T1000 (cell line): ENCODE results near the gene NDUFB10.

Experiments
- DNase-seq: peaks from one replicate; lab custom pipeline; 2025; ENCODE audit warnings: mixed read lengths; lab: John Stamatoyannopoulos, UW

NDUFB10 gene

DNA sequence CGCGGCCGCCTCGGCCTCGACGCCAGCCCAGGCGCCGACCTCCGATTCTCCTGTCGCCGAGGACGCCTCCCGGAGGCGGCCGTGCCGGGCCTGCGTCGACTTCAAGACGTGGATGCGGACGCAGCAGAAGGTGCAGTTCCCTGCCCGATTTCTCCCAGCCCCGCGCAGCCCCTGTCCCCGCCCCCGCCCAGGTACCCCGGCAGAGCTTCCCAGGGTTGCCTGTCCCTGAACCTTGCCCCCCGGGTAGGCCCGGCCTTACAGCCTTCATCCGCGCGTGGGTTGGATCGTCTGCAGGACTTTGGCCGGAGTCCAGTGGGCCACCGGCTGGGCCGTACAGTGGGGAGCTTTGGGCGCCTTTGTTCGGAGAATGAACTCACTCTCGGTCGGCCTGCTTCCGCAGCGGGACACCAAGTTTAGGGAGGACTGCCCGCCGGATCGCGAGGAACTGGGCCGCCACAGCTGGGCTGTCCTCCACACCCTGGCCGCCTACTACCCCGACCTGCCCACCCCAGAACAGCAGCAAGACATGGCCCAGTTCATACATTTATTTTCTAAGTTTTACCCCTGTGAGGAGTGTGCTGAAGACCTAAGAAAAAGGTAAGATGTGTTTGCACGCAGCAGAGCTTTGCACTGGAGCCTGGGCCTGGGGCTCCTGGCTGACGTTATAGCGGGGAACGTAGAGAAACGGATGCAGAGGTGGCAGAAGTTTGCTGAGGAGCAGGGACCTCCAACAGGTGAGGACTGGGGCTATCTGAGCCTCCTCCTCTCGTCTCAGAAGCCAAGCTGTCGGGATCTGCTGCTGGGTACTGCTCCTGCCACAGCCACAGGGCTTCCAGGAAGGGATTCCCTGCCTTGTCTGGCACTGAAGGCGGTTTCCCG lies 25.2 kb downstream of the NDUFB10 start:
- no peak for DNase-seq

DNA sequence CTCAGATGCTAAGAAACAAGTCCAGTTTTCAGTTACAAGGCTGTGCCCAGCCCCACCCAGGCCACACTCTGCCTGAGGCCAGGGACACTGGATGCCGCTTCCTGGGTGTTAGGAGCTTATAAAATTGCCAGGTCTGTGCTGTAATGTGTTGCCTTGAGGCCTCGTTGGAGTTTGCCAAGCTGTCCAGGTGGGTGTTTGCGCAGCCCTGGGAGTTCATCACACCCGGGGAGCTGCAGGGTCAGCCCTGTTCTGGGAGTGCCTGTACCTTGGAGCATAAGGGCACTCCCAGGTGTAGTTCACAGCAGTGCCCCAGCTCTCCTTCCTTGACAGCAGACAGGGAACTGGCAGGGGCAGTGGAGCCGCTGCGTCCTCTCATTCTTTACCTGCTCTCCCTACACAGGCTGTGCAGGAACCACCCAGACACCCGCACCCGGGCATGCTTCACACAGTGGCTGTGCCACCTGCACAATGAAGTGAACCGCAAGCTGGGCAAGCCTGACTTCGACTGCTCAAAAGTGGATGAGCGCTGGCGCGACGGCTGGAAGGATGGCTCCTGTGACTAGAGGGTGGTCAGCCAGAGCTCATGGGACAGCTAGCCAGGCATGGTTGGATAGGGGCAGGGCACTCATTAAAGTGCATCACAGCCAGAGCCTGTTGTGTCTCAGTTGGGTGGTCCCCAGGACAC lies 26.3 kb downstream of the NDUFB10 start:
- no peak for DNase-seq

DNA sequence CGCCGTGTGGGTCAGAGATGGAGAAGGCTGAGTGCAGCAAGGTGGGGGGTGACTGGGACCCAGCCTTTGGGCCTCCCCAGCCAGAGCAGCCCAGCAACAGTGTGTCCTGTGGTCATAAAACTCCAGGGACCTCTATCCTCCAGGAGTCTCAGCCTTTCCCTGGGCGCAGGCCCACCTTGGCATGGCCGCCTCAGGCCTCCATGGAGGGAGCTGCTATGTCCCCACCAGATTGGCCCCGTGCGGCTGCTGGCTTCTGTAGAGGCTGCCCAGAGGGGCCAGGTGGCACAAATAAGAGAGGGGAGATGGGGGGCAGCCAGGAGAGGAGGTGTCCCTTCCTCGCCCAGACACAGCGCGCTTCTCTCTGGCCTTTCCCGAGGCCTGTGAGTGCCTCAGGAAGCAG lies 27.9 kb downstream of the NDUFB10 start:
- DNase-seq = no peak

DNA sequence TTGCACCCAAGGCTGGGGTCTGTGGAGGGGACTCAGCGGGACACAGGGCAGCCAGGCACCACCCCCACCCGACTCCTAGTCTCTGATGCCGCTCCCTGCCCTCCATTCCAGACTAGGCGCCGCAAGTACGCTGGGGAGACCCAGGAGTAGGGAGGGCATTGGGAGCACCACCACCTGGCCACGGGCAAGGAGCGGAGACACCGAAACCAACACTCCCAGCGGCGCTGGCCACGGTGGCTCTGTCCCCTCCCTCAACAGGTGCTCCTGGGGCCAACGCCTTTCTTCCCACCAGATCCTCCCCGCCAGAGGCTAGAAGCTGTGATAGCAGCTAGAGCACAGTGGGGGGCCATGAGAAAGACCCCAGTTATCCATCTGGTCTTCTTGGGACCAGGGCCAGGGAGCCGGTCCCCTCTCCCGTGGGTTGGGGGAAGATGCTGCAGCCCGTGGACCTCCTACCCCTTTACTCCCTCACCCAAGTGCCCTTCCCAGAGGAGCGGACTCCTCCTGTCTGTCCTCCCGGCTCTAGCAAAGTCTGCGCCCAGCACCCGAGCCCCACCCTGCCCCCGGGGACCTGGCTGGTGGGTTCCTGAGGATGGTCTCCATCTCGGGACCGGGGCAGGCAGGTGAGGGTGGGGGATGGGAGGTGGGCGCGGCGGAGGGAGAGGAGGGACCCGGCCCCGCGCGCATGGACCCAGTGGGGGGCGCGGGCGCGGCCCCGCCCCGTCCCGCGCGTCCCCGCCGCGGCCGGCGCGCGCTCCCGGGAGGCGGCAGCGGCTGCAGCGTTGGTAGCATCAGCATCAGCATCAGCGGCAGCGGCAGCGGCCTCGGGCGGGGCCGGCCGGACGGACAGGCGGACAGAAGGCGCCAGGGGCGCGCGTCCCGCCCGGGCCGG lies 30.1 kb downstream of the NDUFB10 start, which contains the start of gene SYNGR3:
Gene SYNGR3 (plus strand): TSS at position 762 of the 892 bp plus-strand sequence. CDS start 133 bp downstream, outside the sequence.
- no peak for DNase-seq

DNA sequence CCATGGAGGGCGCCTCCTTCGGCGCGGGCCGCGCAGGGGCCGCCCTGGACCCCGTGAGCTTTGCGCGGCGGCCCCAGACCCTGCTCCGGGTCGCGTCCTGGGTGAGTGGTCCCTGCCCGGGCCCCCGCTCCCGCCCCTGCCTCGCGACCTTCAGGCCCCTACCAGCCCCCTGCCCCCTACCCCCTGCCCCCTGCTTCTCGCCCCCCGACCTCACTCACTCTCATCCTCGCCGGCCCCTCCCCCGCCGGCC lies 30.7 kb downstream of the NDUFB10 start:
- DNase-seq = no peak

DNA sequence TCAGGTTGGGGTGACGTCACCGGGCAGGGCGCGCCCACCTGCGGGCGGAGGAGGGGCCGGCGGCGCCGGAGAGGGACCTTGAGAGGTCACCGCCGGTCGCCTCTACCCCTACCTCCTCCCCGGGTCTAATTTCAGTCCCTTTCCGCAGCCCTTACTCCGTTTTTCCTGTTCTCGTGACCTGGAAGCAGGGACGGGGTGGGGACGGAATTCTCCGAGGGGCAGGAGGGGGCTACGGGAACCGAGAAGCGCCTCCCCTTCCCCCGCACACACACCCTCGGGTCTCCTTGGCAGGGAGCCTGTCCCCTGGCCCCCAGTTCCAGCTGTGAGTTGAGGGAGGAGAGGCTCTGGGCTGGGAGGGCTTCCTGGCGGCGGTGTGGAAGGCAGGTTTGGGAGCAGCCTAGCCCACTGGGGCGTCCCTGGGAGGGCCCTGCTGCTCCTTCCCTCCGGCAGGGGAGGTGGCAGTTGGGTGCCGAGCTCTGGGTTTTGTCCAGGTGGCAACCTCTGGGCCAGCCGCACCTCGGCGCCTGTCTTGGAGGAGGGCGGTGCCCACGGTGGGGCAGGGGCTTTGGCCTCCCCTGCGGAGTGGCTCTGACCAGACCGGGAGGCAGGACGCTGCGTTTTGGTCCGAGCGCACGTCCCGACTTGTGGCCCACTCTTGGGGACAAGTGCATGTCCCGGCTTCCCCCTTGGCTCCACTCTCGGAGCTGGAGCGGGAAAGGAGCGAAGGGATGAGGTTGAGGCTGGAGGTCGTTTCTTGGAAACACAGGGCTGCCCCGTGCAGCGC lies 31.2 kb downstream of the NDUFB10 start:
- no peak for DNase-seq

DNA sequence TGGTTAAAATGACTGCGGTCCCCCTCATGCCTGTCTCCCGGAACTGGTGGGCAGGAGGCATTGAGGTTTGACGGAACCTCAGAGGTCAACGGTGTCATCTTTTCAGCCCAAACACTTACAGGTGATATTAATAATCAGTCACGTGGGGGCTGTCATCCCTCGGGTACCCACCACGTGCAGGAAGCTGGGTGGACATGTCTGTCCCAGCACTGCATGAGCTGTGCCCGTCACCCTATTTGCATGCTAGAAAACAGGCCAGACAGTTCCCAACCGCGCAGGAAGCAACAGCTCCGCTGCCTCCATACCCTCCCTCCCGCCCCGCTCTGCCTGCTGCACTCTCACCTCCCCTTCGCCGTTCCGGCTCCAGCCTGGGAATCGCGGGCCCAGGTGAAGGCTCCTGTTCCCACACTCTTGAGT lies 31.8 kb downstream of the NDUFB10 start:
- DNase-seq = no peak

DNA sequence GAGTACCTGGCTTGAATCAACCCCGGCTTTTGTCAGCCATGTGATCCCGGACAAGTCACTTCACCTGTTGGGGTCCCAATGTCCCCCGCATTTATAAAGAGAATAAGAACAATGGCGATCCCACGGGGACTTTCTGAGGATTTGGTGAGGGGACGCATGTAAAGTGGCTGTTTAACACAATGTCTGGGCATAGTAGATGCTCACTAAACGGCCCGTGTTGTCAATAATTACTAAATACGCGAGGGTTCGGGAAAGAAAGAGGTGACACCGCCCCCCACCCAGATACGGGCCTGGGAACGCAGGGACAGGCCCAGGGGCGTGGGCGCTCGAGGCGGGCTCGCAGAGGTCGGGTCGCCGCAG lies 32.2 kb downstream of the NDUFB10 start:
- DNase-seq = no peak

DNA sequence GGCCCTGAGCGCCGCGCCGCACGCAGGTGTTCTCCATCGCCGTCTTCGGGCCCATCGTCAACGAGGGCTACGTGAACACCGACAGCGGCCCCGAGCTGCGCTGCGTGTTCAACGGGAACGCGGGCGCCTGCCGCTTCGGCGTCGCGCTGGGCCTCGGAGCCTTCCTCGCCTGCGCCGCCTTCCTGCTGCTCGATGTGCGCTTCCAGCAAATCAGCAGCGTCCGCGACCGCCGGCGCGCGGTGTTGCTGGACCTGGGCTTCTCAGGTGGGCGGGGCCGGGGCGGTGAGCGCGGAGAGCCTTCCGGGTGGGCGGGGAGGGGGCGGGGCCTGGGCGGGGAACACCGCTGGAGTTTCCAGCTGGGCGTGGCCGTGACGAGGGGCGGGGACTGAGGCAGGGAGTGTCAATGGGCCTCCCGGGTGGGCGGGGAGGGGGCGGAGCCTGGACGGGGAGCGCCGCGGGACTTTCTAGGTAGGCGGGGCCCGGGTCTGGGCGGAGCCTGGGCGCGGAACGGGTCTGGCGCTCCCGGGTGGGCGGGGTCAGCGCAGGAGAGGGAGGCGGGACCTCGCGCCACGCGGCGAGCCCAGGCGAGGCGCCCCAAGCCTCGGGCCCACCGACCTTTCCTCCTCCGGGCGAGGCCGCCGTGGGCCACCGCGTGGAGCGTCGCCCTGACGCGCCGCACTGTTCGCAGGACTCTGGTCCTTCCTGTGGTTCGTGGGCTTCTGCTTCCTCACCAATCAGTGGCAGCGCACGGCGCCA lies 32.8 kb downstream of the NDUFB10 start:
- peak; percentile 96 for DNase-seq

DNA sequence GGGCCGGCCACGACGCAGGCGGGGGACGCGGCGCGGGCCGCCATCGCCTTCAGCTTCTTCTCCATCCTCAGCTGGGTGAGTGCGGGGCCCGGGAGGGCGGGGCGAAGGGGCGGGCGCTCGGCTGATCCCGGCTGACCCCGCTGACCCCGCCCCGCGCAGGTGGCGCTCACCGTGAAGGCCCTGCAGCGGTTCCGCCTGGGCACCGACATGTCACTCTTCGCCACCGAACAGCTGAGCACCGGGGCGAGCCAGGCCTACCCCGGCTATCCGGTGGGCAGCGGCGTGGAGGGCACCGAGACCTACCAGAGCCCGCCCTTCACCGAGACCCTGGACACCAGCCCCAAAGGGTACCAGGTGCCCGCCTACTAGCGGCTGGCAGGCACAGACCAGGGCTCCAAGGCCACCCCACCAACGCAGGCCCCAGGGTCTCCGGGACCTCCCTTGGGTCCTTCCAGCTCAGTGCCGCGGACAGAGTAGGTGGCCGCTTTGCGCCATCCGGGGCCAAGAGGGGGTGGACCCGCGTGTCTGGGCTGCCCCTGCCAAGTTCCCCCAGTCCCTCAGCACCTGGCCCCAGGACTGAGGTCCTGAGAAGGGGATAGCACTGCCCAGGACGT lies 33.5 kb downstream of the NDUFB10 start:
- DNase-seq = no peak

DNA sequence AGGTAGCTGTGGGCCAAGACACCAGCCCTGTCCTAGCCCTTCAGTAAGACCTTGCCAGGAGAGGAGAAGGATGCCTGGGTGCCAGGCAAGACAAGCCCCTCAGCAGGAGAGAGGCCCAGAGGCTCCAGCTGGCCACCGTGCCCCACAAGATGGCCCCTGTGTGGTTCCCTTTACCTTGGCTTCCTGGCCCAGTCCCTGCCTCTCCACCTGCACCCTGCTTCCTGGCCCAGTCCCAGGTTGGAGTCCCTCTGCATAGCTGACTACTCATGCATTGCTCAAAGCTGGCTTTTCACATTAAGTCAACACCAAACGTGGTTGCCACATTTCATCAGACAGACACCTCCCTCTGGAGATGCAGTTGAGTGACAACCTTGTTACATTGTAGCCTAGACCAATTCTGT lies 34.4 kb downstream of the NDUFB10 start:
- no peak for DNase-seq

DNA sequence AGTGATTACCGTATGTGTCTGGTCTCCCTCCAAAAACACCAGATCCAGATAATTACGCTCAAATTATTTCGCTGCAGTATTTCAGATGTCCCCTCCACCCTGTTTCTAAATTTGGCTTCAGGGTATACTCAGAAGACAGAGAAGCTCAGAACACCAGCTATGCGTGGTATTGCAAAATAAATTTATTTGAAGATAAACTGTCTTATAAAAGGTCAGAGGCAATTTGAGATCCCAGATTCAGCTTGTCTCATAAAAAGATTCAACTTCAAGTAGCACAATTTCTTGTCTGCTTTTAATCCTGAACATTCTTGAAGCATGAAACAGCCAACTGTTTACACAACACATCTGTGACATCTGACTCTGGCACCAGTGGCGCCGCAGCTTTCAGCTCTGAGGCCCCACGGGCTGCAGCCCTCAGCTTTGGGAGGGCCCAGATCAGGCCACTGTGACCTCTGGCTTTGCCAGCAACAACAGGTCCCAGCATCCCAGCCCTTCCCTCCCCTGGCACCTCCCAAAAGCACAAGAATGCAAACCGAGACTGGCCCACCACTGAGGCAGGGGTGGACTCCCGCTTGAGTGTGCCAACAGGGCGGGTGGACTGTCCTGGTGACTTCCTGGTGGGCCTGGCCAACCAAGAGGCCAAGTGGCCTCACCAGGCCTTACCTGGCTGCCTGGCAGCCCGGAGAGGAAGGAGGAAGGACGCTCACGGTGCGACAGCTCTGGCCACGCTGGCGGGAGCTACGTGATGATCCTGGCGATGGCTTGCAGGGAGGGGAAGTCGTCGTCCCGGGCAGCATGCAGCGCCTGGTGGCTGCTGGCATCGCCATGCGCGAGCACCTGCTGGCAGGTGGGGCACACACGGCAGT lies 38.4 kb downstream of the NDUFB10 start:
- no peak for DNase-seq

DNA sequence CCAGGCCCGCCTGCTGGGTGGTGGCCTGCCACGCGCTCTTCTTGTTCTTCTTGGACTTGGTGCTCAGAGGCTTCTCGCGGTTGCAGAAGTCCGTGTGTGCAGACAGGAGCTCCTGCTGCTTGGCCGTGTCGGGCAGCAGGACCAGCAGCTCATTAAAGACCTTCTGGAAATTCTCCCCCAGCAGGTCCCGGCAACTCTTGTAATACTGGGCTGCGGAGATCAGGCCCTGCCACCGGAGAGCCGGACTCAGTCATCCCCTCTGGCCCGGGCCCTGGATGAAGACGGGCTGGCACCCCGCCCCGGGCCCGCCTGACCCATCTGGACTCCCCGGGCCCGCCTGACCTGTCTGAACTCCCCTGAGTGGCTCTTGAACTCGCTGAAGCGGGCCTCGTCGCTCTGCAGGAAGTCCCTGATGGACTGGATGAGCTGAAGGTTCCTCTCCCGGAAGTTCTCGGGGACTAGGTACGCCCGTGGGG lies 39.1 kb downstream of the NDUFB10 start:
- DNase-seq = no peak

DNA sequence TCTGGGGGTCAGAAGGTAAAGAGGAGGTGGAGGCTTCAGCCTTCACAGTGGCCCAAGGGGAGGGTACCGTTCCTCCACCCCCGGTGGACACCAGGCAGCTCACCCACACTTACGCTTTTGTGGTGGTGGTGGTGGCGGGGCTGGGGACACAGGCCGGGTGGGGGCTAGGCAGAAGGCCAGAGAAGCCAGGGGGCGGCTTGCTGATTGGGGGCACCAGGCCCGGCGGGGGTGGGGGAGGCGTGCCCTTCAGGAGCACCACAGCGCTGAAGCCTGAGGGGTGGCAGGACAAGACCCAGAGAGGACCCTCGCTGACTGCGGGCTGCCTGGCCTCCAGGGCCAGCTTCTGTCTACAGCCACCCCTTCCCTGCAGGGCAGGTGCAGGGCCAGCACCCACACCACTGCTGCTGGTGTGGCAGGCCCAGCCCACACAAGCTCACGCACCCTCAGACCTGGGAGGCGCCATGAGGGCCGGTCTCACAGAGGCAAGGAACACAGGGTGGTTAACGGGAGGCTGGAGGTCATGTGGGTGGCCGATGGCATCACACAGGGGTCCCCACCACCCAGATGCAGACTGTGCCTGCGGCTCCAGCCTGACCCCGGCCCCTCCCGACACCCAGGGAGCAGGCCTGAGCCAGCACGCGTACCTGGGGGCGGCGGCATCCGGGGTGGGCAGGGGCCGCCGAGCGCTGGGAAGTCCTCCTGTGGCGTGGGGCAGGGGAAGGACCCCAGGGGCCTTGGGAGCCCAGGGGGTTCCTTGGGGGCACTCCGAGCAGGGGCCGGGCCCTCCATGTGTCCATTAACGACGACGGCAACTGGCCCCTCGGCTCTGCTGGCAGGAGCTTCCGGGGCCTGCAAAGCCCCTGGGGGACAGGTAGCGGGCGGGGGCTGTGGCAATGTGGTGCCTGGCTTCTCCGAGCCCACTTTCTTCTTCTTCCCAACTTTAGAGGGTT lies 39.8 kb downstream of the NDUFB10 start:
- DNase-seq = no peak

DNA sequence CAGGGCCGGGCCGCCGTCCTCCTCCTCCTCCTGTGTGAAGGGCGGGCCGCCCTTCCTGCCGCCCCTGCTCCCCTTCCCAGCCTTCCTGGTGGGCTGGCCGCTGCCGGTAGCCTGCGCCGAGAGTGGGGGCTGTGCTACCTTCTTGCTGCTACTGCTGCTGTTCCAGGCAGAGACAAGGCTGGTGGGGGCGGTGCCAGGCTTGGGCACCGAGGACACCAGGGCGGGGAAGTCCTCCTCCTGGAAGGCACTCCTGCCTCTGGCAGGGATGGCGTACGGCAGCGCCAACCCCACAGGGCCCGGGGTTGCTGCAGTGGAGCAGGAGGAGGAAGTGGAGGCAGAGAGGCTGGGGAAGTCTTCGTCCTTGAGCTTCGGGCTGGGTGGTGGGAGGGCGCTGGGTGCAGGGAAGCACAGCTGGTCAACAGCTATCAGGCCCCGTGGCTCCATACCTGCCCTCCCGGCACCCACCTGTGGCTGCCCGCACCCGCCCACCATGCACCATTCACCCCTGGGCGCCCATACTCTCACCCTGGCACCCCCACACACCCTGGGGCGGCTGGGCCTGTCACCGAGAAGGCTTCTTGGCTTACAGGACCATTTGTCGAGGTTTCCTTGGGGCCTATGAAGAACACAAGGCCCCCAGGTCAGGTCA lies 40.7 kb downstream of the NDUFB10 start:
- no peak for DNase-seq

DNA sequence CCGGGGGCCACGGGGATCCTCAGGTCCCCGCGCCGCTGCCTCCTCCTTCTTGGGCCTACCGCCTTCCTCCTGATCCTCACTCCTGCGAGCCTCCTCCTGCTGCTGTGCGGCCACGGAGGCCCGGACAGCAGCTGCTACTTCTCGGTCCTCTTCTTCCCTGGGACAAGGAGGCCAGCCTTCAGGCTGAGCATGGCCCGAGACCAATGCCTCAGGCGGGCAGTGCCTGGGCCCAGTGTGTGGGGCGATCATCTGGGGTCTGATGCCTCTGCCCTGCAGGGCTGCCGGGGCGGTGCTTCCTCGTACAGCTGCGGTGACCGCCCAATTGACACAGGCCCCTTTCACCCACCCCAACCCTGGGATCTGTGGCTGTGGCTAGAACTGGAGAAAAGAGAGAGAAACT lies 41.7 kb downstream of the NDUFB10 start:
- DNase-seq = no peak

DNA sequence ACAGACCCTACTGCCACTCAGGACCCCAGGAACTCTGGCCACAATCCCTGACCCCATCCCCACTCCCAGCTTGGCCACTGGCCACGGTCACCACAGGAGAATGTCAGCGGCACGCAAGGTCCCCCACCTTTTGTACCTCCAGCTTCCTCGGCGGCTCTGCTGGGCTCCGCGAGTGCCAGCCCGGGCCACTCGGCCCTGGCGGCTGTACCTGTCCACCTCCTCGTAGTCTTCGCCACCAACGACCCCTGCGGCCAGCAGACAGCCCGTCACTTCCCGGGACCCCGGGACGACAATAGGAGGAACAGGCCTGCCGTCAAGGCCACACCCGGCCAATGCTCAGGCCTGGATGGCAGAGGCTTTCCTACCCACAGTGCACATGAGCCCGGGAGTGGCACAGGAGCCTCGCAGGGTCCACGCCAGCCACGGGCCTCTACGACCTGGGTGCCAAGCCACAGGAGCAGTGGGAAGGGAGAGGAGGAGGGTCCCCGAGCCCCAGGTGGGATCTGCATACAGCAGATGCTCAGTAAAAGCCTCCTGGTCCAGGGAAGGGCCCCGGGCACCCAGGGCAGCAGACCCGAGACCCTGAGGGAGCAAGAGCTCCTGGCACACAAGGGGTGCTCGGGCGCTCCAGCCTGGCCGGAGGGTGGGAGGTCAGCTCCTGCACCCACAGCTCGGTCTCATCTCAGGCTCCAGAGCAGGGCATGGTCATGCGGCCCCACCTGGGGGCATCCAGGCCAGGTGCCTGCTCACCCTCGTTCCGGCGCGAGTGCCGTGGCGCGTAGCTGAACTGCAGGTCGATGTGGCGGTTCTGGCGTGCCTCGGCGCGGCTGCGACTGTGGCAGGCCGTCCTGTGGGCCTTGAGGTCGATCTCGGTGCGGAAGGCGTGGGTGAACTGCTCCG lies 42.4 kb downstream of the NDUFB10 start:
- no peak for DNase-seq
